Thoracic aorta (tissue), 2 donors: ENCODE measurements around the gene GHITM. TPM values are rescaled to one million over a fixed set of nuclear protein-coding genes. Genes with fewer than 3 reads are reported as not detected.

Source experiments
- ATAC-seq: fragments of 150-250 bp; one replicate; pipeline ENCODE4 v1.8.0; 2017; ENCODE audit warnings: low read depth; ENCODE audit not compliant: insufficient number of reproducible peaks, low FRiP score
- DNase-seq: peaks from one replicate; pipeline ENCODE4 v3.0.0-alpha.2; 2020; ENCODE audit warnings: low spot score
- H3K27ac ChIP-seq, 2 donors: fragments of 200-600 bp; sonication (generic); 1 replicate in 1 of 2; 2 replicates in 1 of 2; pipeline ENCODE4 v1.5.1; 2016; ENCODE audit warnings: mild to moderate bottlenecking in 2 of 2, moderate library complexity in 2 of 2
- H3K27me3 ChIP-seq: fragments of 200-600 bp; sonication (generic); replicated peaks from 2 replicates; pipeline ENCODE4 v1.6.0; 2016; ENCODE audit warnings: mild to moderate bottlenecking; ENCODE audit not compliant: insufficient read depth
- H3K36me3 ChIP-seq: fragments of 200-600 bp; sonication (generic); one replicate; pipeline ENCODE4 v1.5.1; 2016
- H3K4me1 ChIP-seq, 2 donors: fragments of 200-600 bp; sonication (generic); 1 replicate in 1 of 2; 2 replicates in 1 of 2; pipeline versions ENCODE4 v1.5.1 to v1.6.0; 2016; ENCODE audit warnings: low read depth in 2 of 2, mild to moderate bottlenecking in 1 of 2; ENCODE audit not compliant: control insufficient read depth in 1 of 2
- H3K4me3 ChIP-seq: fragments of 200-600 bp; sonication (generic); 2 replicates; pipeline ENCODE4 v1.5.1; 2016; ENCODE audit warnings: mild to moderate bottlenecking
- H3K9me3 ChIP-seq: fragments of 200-600 bp; sonication (generic); 2 replicates; pipeline ENCODE4 v1.5.1; 2016
- total RNA-seq, 2 donors: library from RNA; depleted of rRNA; stranded (reverse); fragments of >200 nt; gene quantifications; one replicate each; pipeline versions ENCODE4 v1.1.0 to v1.2.3, GENCODE V29; 2016
- TF ChIP-seq, protein P1 (sequence below): fragments of 200-600 bp; sonication (generic); IDR thresholded peaks from one replicate; pipeline ENCODE4 v1.5.1; 2019; ENCODE audit warnings: antibody characterized with exemption

Gene GHITM
- total RNA-seq, 2 donors from 2014 or later: 114 to 116 TPM

DNA sequence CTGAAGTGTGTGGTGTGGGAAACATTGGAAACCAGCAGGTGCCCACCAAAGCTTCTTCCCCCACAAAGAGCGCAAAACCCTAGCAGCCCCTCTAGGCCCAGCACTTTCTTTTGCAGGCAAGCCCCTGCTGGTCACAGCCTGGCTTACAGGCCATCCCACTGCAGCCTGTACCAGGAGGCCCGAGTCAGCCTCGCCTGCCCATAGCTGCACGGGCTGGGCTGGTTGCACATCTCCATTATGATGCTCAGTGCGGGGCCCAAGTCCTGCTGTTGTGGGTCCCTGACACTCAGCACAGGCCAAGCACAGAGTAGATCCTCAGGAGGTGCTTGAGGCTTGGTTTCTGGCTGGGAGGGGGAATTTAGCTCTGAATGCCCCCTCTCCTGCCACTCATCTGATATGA, 63.0 kb downstream of the GHITM start:
- Histone ChIP-seq H3K27me3 (no peaks in the 10 kb centered on the region), H3K36me3 (no peaks in the 10 kb centered on the region), H3K4me3 (no peak overlapping the region), H3K27ac (no peak overlapping the region), H3K9me3 (no peaks in the 10 kb centered on the region), H3K4me1 (no peaks in the 10 kb centered on the region)
- DNase-seq (no peak), ATAC-seq (no peak)
- TF ChIP-seq, protein P1, sequence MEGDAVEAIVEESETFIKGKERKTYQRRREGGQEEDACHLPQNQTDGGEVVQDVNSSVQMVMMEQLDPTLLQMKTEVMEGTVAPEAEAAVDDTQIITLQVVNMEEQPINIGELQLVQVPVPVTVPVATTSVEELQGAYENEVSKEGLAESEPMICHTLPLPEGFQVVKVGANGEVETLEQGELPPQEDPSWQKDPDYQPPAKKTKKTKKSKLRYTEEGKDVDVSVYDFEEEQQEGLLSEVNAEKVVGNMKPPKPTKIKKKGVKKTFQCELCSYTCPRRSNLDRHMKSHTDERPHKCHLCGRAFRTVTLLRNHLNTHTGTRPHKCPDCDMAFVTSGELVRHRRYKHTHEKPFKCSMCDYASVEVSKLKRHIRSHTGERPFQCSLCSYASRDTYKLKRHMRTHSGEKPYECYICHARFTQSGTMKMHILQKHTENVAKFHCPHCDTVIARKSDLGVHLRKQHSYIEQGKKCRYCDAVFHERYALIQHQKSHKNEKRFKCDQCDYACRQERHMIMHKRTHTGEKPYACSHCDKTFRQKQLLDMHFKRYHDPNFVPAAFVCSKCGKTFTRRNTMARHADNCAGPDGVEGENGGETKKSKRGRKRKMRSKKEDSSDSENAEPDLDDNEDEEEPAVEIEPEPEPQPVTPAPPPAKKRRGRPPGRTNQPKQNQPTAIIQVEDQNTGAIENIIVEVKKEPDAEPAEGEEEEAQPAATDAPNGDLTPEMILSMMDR: no peak

Other genes starting within 250 kb of the GHITM start
- gene GPR15LG, start 34.3 kb downstream of the GHITM start, total RNA-seq: not detected
- gene CDHR1, start 55.0 kb downstream of the GHITM start, total RNA-seq: under 1 TPM in 1 of 2 donors, not detected in 1; 0.14 TPM
- not detected for gene LRIT2, start 86.0 kb downstream of the GHITM start, total RNA-seq
- not detected for gene LRIT1, start 102.0 kb downstream of the GHITM start, total RNA-seq
- gene RGR, start 105.5 kb downstream of the GHITM start, total RNA-seq: not detected
- 10 to 100 TPM; 39.0 to 60.6 TPM for gene CCSER2, start 189.1 kb downstream of the GHITM start, total RNA-seq